ENCODE measurements around the gene ZBTB42. TPM values are rescaled to one million over a fixed set of nuclear protein-coding genes. Genes with fewer than 3 reads are reported as not detected.

The ZBTB42 gene
- polyA plus RNA-seq, 3 donors: 0.49 to 1.0 (median 0.68) TPM

GRCh38 chr14:104799244-104800014 is 1.5 kb upstream of the ZBTB42 start:
- H2AFZ ChIP-seq (ENCODE audit: insufficient read depth, low read depth, low read length, poor library complexity, severe bottlenecking): peak overlapping the region; percentile 80
- H3K4me2 ChIP-seq (replicated peaks; ENCODE audit: extremely low read depth, low read length, poor library complexity, severe bottlenecking): peak overlapping the region; percentile 85
- 35% methylated on average over 11 of the region's 21 CpGs for WGBS (ENCODE audit: insufficient coverage)
- Mint-ChIP-seq H3K4me3 (peak overlapping the region; percentile 64 to 73), H3K36me3 (peaks cover 0 to 4% of the 10 kb centered on the region in 2 donors), H3K27me3 (ENCODE audit: low read depth in 3 of 3) (peaks cover 21 to 58% (median 33%) of the 10 kb centered on the region in 3 donors), H3K4me1 (peaks cover 32% of the 10 kb centered on the region), H3K27ac (peak overlapping the region in 4 of 7 donors; percentile 28 to 76 (median 50)), H3K9me3 (peaks cover 0 to 1% (median 0%) of the 10 kb centered on the region in 7 donors)
- no peak overlapping the region for H3K27ac ChIP-seq (ENCODE audit: low read depth in 1 of 2, low read length in 2 of 2)
- H3K9ac ChIP-seq (ENCODE audit: insufficient read depth, low read length, poor library complexity, severe bottlenecking): no peak overlapping the region
- no peak for TF ChIP-seq CTCF (IDR thresholded peaks at IDR 0.05)
- peaks cover 4% of the 10 kb centered on the region for H4K20me1 ChIP-seq (ENCODE audit: insufficient read depth, low read length)
- peak overlapping the region; percentile 29 to 77 (median 50) for H3K4me3 ChIP-seq (replicated peaks in 1 of 3; ENCODE audit: low read depth in 2 of 3, low read length in 3 of 3)
- H3K9me3 ChIP-seq (replicated peaks in 1 of 2; ENCODE audit: control insufficient read depth in 1 of 2, insufficient read depth in 1 of 2, low read length in 2 of 2): no peaks in the 10 kb centered on the region
- H3K4me1 ChIP-seq (ENCODE audit: control insufficient read depth in 1 of 2, insufficient read depth in 2 of 2, low read length in 2 of 2): peaks cover 29 to 35% of the 10 kb centered on the region in 2 donors
- H3K36me3 ChIP-seq (replicated peaks in 1 of 2; ENCODE audit: control insufficient read depth in 1 of 2, insufficient read depth in 2 of 2, low read length in 2 of 2): no peaks in the 10 kb centered on the region
- peaks cover 6% of the 10 kb centered on the region for H3K79me2 ChIP-seq (ENCODE audit: insufficient read depth, low read length)
- no peak for DNase-seq
- intact Hi-C loops (cut with micrococcal nuclease): loop anchor here in 1 of 2 donors (5.0 to 10.0 kb wide), 2 partner anchors 77 to 185 kb away; partner anchors contain the start of genes ADSS1 and CLBA1
- H3K27me3 ChIP-seq (ENCODE audit: control insufficient read depth in 2 of 2, insufficient read depth in 2 of 2, low read length in 2 of 2): peaks cover 0 to 34% of the 10 kb centered on the region in 2 donors

GRCh38 chr14:104800015-104800770 is 708 bp upstream of the ZBTB42 start:
- peaks cover 0 to 34% of the 10 kb centered on the region in 2 donors for H3K27me3 ChIP-seq (ENCODE audit: control insufficient read depth in 2 of 2, insufficient read depth in 2 of 2, low read length in 2 of 2)
- Mint-ChIP-seq H3K36me3 (peaks cover 0 to 4% of the 10 kb centered on the region in 2 donors), H3K4me1 (peaks cover 30% of the 10 kb centered on the region), H3K4me3 (peak overlapping the region; percentile 64 to 73), H3K27me3 (ENCODE audit: low read depth in 3 of 3) (peaks cover 21 to 58% (median 33%) of the 10 kb centered on the region in 3 donors), H3K9me3 (no peaks in the 10 kb centered on the region), H3K27ac (peak overlapping the region in 3 of 7 donors; percentile 28 to 76 (median 70))
- peak overlapping the region; percentile 89 for H3K4me2 ChIP-seq (replicated peaks; ENCODE audit: extremely low read depth, low read length, poor library complexity, severe bottlenecking)
- no peak overlapping the region for H3K27ac ChIP-seq (ENCODE audit: low read depth in 1 of 2, low read length in 2 of 2)
- no peaks in the 10 kb centered on the region for H3K36me3 ChIP-seq (replicated peaks in 1 of 2; ENCODE audit: control insufficient read depth in 1 of 2, insufficient read depth in 2 of 2, low read length in 2 of 2)
- H4K20me1 ChIP-seq (ENCODE audit: insufficient read depth, low read length): no peaks in the 10 kb centered on the region
- H3K9me3 ChIP-seq (replicated peaks in 1 of 2; ENCODE audit: control insufficient read depth in 1 of 2, insufficient read depth in 1 of 2, low read length in 2 of 2): no peaks in the 10 kb centered on the region
- no peaks in the 10 kb centered on the region for H3K79me2 ChIP-seq (ENCODE audit: insufficient read depth, low read length)
- peak; percentile 36 for TF ChIP-seq CTCF (IDR thresholded peaks at IDR 0.05)
- peak; percentile 69 to 74 (median 73) for DNase-seq
- 4% methylated on average over 65 of the region's 83 CpGs for WGBS (ENCODE audit: insufficient coverage)
- intact Hi-C loops (cut with micrococcal nuclease): no loop called here
- H3K9ac ChIP-seq (ENCODE audit: insufficient read depth, low read length, poor library complexity, severe bottlenecking): peak overlapping the region; percentile 36
- peaks cover 25 to 31% of the 10 kb centered on the region in 2 donors for H3K4me1 ChIP-seq (ENCODE audit: control insufficient read depth in 1 of 2, insufficient read depth in 2 of 2, low read length in 2 of 2)
- H3K4me3 ChIP-seq (replicated peaks in 1 of 3; ENCODE audit: low read depth in 2 of 3, low read length in 3 of 3): peak overlapping the region; percentile 29 to 77 (median 50)
- peak overlapping the region; percentile 80 for H2AFZ ChIP-seq (ENCODE audit: insufficient read depth, low read depth, low read length, poor library complexity, severe bottlenecking)

Measured in CD14-positive monocyte (primary cell).